BE2C (cell line): Measurements from ENCODE around the gene LRFN3.

ENCODE experiments used
- DNase-seq: peaks from one replicate; pipeline ENCODE4 v3.0.0-alpha.2; 2020
- H3K27me3 ChIP-seq: fragments of 250-450 bp; sonication (Bioruptor Pico); 2 replicates; pipeline ENCODE4 v1.5.1; 2020; ENCODE audit warnings: mild to moderate bottlenecking
- H3K36me3 ChIP-seq: fragments of 250-450 bp; sonication (Bioruptor Pico); 2 replicates; pipeline ENCODE4 v1.5.1; 2020; ENCODE audit warnings: mild to moderate bottlenecking
- H3K4me1 ChIP-seq: fragments of 250-450 bp; sonication (Bioruptor Pico); 2 replicates; pipeline ENCODE4 v1.5.1; 2020
- H3K4me3 ChIP-seq: 2 replicates; pipeline ENCODE4 v1.5.1; 2011; ENCODE audit warnings: low read depth, low read length
- H3K9me3 ChIP-seq: fragments of 250-450 bp; sonication (Bioruptor Pico); 2 replicates; pipeline ENCODE4 v1.5.1; 2020
- CTCF ChIP-seq: IDR thresholded peaks from 2 replicates; pipeline ENCODE4 v1.5.1; 2012; ENCODE audit warnings: mild to moderate bottlenecking, low read depth, low read length

The LRFN3 gene

DNA sequence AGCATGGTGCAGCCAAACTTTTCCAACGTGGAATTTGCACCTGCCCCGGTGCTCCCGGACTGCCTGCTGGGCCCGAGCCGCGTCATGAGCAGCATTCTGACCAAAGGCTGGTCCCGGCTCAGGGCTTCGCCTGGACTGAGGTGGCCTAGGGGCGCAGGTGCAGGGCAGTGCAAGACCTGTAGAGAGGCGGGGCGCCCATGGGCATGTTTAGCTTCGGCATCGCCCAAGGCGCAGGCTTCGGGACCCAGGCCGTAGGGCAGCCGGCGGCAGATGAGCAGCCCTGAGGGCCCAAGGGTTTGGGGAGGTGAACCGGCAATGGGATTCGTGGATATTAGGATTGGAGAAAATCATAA, 23.8 kb downstream of the LRFN3 start:
- Histone ChIP-seq H3K4me3 (no peak overlapping the region), H3K36me3 (no peaks in the 10 kb centered on the region), H3K9me3 (no peaks in the 10 kb centered on the region), H3K27me3 (peaks cover 16% of the 10 kb centered on the region), H3K4me1 (no peaks in the 10 kb centered on the region)
- DNase-seq, result no peak
- no peak for TF ChIP-seq CTCF

GRCh38 chr19:35960432-35960972, 24.3 kb downstream of the LRFN3 start:
- Histone ChIP-seq H3K4me1 (no peaks in the 10 kb centered on the region), H3K4me3 (no peak overlapping the region), H3K27me3 (peaks cover 16% of the 10 kb centered on the region), H3K36me3 (no peaks in the 10 kb centered on the region), H3K9me3 (no peaks in the 10 kb centered on the region)
- no peak for DNase-seq
- TF ChIP-seq CTCF, result no peak

GRCh38 chr19:35963514-35963913, 27.3 kb downstream of the LRFN3 start:
- Histone ChIP-seq H3K9me3 (no peaks in the 10 kb centered on the region), H3K27me3 (peaks cover 16% of the 10 kb centered on the region), H3K36me3 (no peaks in the 10 kb centered on the region), H3K4me3 (no peak overlapping the region), H3K4me1 (no peaks in the 10 kb centered on the region)
- no peak for DNase-seq
- no peak for TF ChIP-seq CTCF

DNA sequence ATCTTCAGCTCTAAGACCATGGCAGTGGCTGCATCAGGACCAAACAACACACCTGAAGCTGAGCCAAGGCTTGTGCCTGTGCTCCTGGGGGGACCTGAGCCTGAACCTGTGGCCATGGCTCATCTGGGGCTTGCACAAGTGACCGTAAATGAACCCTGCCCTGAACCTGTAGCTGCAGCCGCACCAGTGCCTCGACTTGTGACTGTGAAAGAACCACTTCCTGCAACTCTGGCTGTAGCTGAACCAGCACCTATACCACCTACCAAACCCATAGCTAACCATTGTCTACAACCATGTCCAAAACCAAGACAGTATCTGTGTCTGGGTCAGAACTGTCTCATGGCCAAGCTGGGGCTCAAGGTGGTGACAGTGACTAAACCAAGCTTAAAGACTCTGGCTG, 30.6 kb downstream of the LRFN3 start:
- no peaks in the 10 kb centered on the region for H3K4me1 ChIP-seq
- no peak for TF ChIP-seq CTCF
- H3K36me3 ChIP-seq, result no peaks in the 10 kb centered on the region
- DNase-seq, result no peak
- no peaks in the 10 kb centered on the region for H3K27me3 ChIP-seq
- H3K9me3 ChIP-seq, result no peaks in the 10 kb centered on the region
- no peak overlapping the region for H3K4me3 ChIP-seq

DNA sequence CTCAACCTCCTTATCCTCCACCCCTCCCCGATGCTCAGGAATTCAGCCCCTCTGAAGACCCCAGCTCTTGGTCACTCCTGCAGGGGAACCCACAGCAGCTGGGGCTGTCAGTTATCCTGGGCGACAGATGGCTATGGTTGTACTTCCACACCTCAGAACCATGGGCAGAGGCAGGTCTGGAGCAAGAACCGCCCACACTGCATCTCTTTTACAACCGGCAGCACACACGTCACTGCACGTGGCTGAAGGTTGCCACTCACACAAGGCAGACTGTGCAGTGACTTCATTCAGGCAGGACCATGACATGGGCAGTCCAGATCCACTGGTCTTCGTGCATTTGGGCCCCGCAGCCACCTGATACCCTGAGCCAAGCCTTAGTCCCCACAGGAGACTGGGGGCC, 37.3 kb downstream of the LRFN3 start:
- DNase-seq, result no peak
- Histone ChIP-seq H3K4me1 (no peaks in the 10 kb centered on the region), H3K4me3 (no peak overlapping the region), H3K36me3 (no peaks in the 10 kb centered on the region), H3K9me3 (no peaks in the 10 kb centered on the region), H3K27me3 (no peaks in the 10 kb centered on the region)
- no peak for TF ChIP-seq CTCF

GRCh38 chr19:35975608-35976214, 39.5 kb downstream of the LRFN3 start:
- Histone ChIP-seq H3K27me3 (no peaks in the 10 kb centered on the region), H3K4me3 (no peak overlapping the region), H3K4me1 (no peaks in the 10 kb centered on the region), H3K9me3 (no peaks in the 10 kb centered on the region), H3K36me3 (no peaks in the 10 kb centered on the region)
- TF ChIP-seq CTCF, result no peak
- DNase-seq, result no peak
